GM19372 (cell line): ENCODE data around the gene PPP1R7.

Experiments used
- ATAC-seq: cut with Tn5 transposase; IDR thresholded peaks from one replicate; pipeline ENCODE4 v1.9.1; 2021; ENCODE audit warnings: mild to moderate bottlenecking, low read depth, moderate library complexity; ENCODE audit not compliant: unreplicated experiment

Gene PPP1R7

DNA sequence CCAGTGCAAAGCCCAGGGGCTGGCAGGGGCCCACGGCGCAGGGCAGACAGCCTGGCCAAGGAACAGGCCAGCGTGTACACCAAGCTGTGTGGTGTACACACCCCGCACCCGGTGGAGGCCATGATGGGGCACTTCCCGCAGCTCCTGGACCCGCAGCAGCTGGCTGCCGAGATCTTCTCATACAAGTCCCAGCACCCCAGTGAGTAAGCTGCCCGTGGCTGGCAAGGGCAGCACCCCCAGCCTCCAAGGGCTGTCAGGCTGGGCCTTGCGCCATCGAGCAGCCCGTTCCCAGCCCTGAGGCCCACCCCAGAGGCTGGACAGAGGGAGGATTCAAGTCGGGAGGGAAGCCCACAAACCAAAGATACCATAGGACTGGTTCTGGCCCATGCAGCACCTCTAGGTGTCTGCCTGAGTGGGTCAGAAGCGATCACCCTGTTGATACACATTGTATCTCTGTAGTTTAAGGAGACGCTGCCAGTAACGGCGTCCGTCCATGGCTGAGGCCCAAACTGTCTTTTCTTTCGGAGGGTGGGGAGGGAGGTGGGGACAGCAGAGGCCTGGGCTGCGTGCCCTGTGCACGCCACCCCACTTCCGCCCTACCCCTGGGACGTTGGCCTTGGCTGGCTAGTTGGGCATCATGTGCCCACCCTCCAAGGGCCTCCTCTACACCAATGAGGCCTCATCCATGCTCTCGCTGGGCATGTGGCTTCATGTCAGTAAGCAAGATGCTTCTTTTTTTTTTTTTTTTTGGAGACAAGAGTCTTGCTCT, 31.3 kb upstream of the PPP1R7 start:
- no peak for ATAC-seq

DNA sequence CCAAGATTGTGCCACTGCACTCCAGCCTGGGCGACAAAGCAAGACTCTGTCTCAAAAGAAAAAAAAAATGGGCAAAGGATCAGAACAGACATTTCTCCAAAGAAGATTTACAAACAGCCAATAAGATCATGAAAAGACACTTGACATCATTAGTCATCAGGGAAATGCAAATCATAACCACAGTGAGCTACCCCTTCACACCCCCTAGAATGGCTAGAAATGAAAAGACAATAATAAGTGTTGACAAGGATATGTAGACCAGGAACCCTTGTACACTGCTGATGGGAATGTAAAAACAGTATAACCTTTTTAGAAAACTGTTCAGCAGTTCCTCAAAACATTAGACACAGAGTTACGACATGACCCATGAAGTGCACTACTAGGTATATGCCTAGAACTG, 29.8 kb upstream of the PPP1R7 start:
- no peak for ATAC-seq

DNA sequence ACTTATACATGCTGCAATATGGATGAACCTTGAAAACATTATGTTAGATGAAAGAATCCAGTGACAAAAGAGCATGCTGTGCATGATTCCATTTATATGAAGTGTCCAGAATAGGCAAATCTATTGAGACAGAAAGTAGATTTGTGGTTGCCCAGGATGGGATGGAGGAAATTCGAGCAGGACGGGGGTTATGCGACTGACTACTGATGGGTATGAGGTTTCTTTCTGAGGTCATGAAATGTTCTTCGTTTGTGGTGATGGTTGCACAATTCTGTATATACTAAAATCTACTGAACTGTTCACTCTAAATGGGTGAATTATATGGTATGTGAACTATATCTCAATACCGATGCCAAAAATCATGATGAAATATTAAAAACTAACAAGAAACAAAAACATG, 29.3 kb upstream of the PPP1R7 start:
- no peak for ATAC-seq

DNA sequence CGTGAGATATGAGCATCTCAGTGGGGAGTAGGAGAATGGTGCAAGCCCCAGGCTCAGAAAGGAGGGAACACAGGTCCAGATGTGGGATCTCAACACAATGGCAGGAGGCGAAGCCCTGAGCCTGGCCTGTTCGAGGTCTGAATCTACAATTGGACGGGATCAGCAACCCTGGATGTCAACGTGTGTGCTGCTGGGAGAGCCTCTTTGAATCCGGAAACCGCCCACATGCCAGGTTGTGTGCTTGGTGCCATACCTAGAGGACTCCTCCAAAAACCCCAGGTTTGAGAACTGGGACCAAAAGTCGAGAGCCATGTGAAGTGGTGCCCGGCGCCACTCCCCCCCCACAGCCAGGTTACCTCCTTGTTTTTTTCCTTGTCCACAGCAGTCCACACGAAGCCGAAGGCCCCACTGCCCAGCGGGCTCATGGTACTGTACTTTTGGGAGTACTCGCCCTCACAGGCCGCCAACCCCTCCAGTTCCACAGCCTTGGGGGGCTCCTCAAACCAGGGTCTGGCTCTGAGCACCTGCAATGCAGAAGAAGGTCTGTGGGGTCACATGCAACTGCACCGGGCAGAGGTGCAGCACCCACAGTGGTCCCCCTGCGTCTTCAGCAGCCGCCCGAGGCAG, 27.8 kb upstream of the PPP1R7 start:
- ATAC-seq = no peak

DNA sequence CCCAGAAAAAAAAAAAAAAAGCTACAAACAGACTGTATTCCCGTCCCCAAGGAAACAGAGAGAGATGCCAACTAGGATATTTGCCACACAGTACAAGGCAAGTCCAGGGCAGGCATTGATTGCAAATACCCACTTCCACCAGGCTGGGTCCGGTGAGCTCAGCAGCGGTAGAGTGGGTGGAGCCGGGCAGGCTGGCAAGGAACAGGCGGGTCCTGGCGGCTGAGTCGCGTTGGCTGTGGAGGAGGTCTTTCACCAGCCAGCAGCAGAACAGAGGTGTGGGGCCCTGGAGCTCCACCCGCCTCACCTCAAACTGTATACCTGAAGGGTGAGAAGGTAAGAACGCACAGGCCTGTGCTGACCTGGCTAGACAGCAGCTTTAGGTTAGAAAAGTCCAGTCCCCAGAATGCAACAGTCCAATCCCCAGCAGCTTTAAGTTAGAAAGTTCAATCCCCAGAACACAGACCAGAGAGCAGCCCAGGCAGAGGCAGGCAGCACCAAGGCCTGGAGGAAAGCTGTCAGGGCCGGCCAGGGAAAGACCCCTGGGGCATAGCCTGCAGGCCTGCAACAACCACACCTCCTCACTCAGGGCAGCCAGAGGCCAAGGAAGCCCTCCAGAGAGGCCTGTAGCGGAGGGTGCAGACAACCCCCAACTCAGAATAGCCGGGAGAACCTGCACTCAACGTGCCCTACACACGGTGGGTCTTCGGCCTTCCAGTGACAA, 26.3 kb upstream of the PPP1R7 start:
- ATAC-seq = no peak

DNA sequence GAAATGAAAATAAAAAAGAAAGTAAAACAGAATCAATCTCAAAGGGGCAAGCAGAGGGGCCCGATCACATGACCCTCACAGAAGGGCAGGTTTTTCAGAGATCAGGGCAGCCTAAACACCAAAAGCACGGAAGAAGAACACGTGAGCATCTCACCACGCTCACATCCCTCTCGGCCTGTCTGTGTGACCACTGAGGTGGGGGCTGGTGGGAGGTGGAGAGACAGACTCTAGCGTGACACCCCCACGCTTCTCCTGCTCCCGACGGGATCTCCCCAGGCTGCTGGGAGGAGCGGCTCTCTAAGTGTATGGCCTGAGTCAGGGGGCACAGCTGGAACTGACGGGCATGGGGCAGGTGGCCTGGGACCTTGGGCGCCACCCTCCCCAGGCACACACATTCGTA, 24.6 kb upstream of the PPP1R7 start:
- ATAC-seq = no peak

DNA sequence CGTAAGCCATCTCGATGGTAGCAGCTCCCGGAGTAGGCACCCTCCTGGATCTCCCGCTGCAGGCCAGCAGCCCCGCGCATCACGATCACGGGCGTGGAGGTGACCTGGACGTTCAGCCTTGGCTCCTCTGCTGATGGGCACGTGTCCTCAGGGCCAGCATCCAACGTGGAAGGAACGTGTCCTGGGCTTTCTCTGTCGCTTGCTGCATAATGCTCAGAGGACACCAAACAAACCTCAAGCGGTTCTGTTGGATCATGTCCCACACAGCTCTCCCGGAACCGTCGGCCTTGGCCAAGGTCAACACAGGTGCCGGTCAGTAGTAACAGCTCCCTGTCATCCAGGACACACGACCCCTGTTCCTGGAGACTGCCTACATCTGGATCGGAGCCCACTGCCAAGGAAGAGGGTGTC, 24.1 kb upstream of the PPP1R7 start:
- ATAC-seq = no peak

DNA sequence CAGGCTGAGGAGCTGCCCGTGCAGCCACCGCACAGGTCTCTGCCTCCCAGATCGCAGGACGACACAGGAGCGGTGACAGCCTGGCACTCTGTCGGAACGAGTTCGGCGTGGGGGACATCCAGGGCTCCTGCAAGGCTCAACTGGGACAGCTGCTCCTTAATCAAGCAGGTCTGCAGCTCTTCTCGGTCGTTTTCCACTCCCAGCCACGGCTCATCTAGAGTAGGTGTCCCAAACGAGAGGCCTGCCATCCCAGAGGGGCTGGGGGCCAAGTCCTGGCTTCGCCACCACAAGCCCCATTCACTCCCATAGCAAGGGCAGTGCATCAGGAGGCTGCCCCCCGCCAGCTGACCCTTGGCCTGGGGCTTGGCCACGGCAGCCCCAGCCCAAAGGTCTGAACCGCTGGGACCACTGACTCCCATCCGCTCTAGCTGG, 23.5 kb upstream of the PPP1R7 start:
- ATAC-seq = no peak

DNA sequence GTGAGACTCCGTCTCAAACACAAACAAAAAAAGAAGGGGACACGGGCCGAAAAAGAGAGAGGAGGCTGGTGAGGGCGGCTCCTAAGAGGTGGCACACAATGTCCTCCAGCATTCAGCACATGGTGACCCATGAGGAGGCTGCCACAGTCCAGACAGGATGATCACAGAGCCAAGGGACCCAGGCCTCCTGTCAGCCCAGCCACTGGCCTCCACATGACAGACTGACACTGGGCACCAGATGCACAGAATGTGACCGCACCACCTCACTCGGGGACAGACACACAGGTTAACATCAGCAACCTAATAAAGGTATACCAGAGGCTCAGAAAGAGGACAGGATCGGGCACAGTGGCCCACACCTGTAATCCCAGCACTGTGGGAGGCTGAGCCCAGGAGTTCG, 22.0 kb upstream of the PPP1R7 start:
- no peak for ATAC-seq

DNA sequence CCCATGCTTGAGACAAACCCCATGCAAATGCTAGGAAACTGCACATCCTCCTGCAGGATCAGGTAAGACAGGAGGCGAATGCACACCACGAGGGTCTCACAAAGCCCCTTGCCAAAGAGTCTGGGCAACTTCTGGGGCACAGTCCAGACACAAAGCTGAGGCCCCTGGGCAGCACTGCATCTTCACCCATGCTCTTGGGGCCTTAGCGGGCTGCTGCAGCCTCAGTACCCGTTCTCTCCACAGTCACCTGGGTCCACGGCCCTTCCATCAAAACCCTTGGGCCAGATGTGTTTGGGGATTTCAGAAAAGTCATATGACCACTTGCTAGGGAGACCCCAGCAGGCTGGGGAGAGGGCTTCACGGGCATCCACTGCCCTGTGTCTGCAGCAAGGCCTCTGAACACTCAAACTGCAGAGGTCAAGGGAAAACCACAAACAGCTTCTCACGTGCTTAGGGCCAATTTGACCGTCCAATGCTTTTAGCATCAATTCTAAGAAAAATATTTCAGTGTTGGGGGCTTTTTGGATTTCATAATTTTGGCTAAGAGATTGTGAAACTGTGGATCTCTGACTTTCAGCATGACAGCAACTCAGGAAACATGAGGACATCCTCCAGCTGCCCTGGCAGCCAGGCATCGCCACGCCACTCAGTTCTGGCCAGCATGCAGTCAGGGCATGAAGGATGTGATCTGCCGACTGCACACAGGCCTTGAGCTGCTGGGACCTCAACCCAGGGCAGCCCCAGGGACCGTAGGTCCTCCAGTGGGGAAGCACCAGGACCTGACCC, 21.0 kb upstream of the PPP1R7 start:
- no peak for ATAC-seq

DNA sequence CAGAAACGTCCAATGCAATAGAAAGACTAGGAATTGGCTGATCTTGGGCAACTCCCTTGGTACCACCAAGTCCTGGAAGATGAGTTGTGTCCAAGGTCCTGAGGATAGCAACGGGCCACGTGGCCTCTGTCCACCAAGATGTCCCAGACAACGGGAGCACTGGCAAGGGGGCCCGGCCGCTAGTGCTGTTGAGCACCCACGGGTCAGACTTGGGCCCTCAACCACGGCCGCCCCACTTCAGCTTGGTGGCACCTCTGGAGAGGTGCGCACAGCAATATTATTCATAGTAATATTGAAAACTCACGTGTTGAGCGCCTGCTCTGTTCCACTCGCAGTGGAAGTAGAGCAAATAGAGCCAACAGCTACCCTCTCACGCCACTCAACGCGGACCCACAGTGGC, 20.0 kb upstream of the PPP1R7 start:
- ATAC-seq = no peak

DNA sequence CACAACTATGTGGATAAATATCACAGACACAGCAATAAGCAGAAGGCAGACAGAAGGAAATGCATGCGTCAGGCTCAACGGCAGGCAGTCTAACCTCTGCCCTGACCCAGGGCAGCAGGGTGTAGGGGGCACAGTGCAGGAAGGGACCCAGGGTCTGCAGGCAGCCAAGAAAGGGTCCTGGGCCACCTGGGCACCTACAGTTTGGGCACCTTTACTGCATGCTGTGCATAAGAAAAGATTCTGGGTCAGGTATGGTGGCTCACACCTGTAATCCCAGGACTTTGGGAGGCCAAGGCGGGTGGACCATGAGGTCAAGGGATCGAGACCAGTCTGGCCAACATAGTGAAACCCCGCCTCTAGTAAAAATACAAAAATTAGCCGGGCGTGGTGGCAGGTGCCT, 18.7 kb upstream of the PPP1R7 start:
- no peak for ATAC-seq

DNA sequence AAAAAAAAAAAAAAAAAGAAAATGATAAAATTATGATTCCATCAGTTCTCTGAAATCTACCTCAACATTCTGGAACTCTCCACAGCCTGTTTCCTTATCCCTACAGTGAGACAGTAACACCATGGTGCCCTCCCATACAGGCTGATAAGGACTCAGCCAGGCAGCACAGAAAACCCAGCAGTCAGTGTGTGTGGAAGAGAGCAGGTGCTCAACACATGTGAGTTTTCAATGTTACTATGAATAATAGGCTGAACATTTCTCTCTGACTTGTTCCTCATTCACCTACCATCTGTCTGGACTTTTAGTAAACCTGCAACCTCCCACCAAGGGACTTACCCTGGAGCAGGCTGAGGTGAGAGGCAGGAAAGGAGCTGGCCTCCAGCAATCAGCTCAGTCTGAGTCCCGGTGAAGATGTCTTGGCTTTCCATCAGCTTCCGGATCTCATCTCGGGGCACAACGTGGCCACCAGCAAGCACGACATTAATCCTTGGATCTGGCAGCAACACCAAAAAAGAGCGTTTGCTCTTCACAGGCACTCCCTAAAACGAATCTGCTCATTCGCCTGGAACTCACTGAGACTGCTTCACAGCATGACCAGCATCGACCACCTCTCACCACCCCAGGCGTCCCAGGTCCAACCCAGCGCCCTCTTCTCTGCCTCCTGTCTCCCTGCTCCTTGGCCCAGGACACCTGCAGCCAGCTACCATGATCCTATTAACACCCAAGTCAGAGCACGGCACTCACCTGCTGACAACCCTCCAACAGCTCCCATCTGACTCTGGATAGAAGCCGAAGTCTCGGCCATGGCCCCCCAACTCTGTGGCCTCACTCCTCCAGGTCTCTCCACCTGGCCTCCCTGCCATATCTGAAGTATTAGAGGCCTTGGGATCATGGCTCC, 17.5 kb upstream of the PPP1R7 start:
- ATAC-seq = no peak

DNA sequence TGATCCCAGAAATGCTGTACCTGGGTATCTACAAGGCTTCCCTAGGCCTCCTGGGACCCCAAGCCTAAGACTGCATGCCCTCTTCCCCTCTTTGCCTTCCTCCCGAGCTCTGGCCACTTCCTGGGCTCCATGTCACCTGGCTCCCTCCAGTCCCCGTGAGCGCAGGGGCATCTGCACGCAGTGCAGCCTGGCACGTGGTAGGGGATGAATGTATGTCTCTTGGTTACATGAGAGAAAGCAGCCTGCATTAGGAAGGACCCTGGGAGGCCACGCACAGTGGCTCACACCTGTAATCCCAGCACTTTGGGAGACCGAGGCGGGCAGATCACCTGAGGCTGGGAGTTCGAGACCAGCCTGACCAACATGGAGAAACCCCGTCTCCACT, 16.8 kb upstream of the PPP1R7 start:
- no peak for ATAC-seq

DNA sequence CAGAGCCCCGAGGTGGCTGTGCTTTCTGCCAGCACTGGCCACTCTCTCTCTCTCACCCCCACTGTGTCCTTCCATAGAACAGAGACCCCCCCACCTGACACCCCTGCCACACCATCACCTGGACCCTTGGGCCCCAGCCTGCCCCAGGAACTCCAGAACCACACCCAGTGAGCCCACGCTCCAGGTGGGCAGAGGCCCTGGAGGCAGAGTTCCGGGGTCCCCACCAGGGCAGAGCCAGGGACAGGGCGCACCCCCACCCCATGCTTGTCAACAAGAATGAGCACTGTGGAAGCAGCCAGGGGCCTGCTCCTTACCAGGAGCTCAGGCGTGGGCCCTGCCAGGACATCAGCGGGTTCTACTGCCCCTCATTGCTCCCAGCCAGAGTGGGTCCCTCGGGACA, 15.6 kb upstream of the PPP1R7 start:
- no peak for ATAC-seq

DNA sequence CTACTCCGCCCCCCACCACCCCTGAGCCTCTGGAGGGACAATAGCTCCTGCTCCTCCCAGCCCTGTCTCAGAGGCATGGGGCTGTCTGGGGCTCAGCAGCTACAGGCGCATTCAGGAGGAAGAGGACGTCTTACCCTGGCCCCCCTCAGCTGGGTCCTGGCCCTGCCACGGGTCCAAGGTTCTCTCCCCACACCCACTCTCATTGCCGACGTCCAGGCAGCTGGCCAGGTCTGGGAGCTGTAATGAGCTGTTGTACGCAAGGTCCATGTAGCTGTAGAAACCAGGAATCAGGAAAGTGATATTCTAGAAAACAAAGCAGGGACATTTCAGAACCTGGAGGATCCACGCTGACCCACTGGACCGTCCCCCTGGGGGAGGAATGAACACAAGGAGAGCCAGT, 14.5 kb upstream of the PPP1R7 start:
- no peak for ATAC-seq

DNA sequence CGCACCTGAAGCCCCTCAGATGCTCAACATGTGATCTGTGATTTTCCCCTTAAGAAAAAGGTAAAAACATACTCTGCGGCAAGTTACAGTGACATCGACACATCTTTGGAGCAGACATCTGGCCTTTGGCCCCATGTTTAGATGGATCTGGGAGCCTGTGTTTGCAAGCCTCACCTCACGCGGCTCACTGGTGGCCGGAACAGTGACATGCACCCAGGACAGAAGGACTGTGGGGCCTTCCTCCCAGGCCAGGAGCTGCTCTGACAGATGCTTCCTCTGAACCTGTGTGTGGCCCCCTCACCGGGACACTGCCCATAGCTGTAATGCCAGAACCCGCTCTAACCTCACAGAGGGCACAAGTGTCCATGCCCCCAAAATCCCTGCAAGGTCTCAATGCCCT, 14.1 kb upstream of the PPP1R7 start:
- ATAC-seq = no peak

DNA sequence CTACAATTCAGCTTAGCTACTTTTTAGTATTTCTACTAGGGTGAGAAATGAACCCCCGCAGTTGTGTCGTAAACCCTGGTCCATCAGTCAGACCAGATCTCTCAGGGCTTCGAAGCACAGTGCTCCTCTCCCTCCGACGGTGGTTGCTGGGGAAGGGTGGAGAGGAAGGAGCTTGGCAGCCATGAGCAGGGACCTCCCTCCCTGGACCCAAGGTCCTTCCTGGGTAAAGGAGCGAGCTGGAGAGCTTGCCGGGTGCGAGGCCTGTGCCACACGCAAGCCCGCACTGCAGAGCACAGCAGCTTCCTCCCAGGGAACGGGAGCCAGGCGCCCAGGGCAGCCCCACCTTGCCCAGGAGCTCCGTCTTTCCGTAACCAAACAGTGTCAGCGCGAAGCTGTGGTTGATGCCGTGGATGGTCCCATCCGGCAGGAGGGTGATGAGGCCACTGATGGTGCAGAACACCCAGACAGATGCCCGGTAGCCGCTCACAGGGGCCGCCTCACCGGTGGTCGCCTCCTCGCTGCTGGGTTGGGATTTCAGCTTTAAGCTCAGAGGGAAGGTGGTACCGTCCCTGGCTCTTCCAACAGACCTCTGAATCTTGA, 13.5 kb upstream of the PPP1R7 start:
- no peak for ATAC-seq

DNA sequence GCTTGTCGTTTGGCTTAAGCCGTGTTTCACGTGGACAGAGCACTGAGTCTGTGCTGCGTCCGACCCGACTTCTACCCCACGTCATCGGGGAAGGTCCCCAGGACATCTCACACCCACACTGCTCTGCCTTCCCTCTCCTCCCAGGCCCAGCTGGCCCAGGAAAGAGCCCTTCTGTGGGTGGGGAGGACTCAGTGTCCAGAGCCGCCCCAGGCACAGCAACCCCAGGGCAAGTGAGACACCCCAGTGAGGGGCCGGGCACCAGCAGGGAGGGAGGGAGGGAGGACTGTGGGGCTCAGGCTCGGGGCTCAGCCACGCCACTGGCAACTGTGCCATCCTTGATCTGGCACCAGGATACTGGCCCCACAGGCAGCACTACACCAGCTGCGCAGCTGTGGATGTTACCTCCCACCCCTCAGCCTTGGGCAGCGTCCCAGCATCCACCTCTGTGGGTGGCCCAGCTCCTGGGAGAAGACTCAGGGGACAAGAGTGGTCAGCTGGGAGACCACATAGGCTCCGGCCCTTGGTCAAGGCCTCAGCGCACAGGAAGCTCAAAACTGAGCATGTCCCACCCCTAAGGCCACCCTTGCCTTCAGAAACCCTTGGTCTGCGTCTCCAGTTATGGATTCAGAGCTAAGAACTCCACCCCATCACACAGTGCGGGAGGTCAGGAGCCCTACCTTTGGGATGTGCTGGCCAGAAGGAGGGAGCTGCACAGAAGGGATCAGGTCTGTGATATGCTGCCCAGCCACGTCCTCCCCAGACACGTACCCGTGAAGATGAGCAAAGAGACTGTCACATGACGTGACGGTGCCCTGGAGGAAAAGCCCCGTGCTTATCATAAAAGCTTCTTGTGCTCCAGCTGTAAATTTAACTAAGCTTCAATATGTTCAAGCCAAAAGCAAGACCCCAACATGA, 12.7 kb upstream of the PPP1R7 start:
- ATAC-seq = no peak
